ENCODE data around the gene USP11.
"Not testable (repeated sequence)": the region's sequence is repeated elsewhere in the genome, so short reads cannot be mapped to it uniquely, and the experiment has no call there.

Gene USP11

DNA sequence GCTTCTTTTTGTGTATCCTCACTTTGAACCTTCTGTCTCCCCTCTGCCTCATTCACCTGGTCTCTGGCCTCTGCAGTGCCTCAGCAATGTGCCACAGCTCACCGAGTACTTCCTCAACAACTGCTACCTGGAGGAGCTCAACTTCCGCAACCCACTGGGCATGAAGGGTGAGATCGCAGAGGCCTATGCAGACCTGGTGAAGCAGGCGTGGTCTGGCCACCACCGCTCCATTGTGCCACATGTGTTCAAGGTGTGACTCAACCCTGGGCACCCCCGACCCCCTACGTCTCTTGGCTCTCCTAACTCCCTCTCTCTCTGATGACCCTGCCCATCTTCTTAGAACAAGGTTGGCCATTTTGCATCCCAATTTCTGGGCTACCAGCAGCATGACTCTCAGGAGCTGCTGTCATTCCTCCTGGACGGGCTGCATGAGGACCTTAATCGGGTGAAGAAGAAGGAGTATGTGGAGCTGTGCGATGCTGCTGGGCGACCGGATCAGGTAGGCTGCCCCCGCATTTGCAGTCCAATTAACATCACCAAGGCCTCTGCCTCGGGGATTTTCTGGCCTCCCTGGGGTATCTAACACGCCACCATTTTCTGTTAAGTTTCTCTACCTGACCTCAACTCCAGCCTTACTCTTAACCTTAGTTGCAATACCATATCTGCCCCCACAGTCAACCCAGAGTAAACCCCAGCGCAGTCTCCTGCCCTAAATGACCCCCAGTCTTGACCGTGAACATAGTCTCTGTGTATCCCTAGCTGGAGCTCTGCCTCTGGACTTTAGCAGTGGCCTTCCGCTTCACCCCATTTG, 8.6 kb downstream of the USP11 start:
- no peak overlapping the region for H3K4me3 ChIP-seq (ENCODE audit: low read depth, low read length)
- H3K36me3 ChIP-seq (ENCODE audit: control insufficient read depth, insufficient read depth, low read length): peaks cover 63% of the 10 kb centered on the region
- no peaks in the 10 kb centered on the region for H3K27me3 ChIP-seq (ENCODE audit: control insufficient read depth, insufficient read depth, low read length)
- H3K9me3 ChIP-seq (ENCODE audit: control insufficient read depth, insufficient read depth, low read length): no peaks in the 10 kb centered on the region
- no peaks in the 10 kb centered on the region for H3K4me1 ChIP-seq (ENCODE audit: control insufficient read depth, insufficient read depth, low read length)
- H3K9ac ChIP-seq (ENCODE audit: low read depth, low read length): no peak overlapping the region

DNA sequence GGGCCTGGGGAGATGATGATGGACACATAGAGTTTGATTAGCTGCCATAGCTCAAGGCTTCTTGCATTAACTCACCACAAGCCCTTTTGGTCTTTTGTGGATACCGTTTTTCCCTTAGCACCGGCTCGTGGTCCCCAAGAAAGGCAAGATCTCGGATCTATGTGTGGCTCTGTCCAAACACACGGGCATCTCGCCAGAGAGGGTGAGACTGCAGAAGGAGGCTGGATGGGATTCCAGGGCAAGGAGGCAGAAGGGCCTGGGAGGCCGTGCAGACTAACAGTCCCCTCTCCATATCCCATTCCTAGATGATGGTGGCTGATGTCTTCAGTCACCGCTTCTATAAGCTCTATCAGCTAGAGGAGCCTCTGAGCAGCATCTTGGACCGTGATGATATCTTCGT, 9.5 kb downstream of the USP11 start:
- H3K36me3 ChIP-seq (ENCODE audit: control insufficient read depth, insufficient read depth, low read length): peaks cover 64% of the 10 kb centered on the region
- no peaks in the 10 kb centered on the region for H3K9me3 ChIP-seq (ENCODE audit: control insufficient read depth, insufficient read depth, low read length)
- no peak overlapping the region for H3K4me3 ChIP-seq (ENCODE audit: low read depth, low read length)
- H3K4me1 ChIP-seq (ENCODE audit: control insufficient read depth, insufficient read depth, low read length): no peaks in the 10 kb centered on the region
- no peaks in the 10 kb centered on the region for H3K27me3 ChIP-seq (ENCODE audit: control insufficient read depth, insufficient read depth, low read length)
- no peak overlapping the region for H3K9ac ChIP-seq (ENCODE audit: low read depth, low read length)

DNA sequence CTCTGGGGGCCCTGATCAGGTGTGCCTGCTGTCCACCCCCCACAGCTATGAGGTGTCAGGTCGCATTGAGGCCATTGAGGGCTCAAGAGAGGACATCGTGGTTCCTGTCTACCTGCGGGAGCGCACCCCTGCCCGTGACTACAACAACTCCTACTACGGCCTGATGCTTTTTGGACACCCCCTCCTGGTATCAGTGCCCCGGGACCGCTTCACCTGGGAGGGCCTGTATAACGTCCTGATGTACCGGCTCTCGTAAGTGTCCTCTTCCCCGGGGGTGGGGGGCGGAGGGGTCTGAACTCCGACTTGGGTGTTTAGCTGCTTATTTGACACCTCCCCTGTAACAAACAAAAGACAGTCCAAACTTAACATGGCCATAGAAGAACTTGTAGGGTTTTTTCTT, 10.5 kb downstream of the USP11 start:
- no peak overlapping the region for H3K9ac ChIP-seq (ENCODE audit: low read depth, low read length)
- H3K4me3 ChIP-seq (ENCODE audit: low read depth, low read length): no peak overlapping the region
- H3K36me3 ChIP-seq (ENCODE audit: control insufficient read depth, insufficient read depth, low read length): peaks cover 73% of the 10 kb centered on the region

DNA sequence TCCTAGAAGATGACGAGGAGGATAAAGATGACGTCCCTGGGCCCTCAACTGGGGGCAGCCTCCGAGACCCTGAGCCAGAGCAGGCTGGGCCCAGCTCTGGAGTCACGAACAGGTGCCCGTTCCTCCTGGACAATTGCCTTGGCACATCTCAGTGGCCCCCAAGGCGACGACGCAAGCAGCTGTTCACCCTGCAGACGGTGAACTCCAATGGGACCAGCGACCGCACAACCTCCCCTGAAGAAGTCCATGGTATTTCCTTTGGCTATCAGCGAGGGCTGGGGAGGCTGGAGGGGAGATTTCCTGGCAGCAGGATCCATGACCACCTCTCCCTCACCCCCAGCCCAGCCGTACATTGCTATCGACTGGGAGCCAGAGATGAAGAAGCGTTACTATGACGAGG, 11.9 kb downstream of the USP11 start:
- Histone ChIP-seq H3K9ac (ENCODE audit: low read depth, low read length) (no peak overlapping the region), H3K36me3 (ENCODE audit: control insufficient read depth, insufficient read depth, low read length) (peaks cover 67% of the 10 kb centered on the region), H3K4me1 (ENCODE audit: control insufficient read depth, insufficient read depth, low read length) (no peaks in the 10 kb centered on the region), H3K9me3 (ENCODE audit: control insufficient read depth, insufficient read depth, low read length) (no peaks in the 10 kb centered on the region), H3K27me3 (ENCODE audit: control insufficient read depth, insufficient read depth, low read length) (no peaks in the 10 kb centered on the region), H3K4me3 (ENCODE audit: low read depth, low read length) (no peak overlapping the region)

More for the DNA sequence above, 10.5 kb downstream of the USP11 start:
- Histone ChIP-seq H3K27me3 (ENCODE audit: control insufficient read depth, insufficient read depth, low read length) (no peaks in the 10 kb centered on the region), H3K9me3 (ENCODE audit: control insufficient read depth, insufficient read depth, low read length) (no peaks in the 10 kb centered on the region), H3K4me1 (ENCODE audit: control insufficient read depth, insufficient read depth, low read length) (no peaks in the 10 kb centered on the region)

DNA sequence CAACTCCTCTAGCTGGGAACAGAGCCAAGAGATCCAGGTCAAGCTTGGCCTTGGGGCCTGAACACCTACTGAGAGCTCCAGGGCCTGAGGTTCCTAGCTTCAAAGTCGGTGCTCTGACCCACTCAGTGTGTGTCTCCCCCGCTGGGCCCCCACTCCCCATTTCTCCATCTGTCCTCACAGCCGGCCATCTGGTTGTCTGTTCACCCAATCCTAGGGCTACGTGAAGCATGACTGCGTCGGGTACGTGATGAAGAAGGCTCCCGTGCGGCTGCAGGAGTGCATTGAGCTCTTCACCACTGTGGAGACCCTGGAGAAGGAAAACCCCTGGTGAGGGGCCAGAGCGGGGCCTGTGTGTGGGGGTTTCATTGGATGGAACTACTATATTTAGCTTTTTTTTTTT, 12.3 kb downstream of the USP11 start:
- Histone ChIP-seq H3K27me3 (ENCODE audit: control insufficient read depth, insufficient read depth, low read length) (no peaks in the 10 kb centered on the region), H3K4me1 (ENCODE audit: control insufficient read depth, insufficient read depth, low read length) (no peaks in the 10 kb centered on the region), H3K9ac (ENCODE audit: low read depth, low read length) (no peak overlapping the region), H3K4me3 (ENCODE audit: low read depth, low read length) (no peak overlapping the region), H3K36me3 (ENCODE audit: control insufficient read depth, insufficient read depth, low read length) (peaks cover 63% of the 10 kb centered on the region), H3K9me3 (ENCODE audit: control insufficient read depth, insufficient read depth, low read length) (no peaks in the 10 kb centered on the region)

DNA sequence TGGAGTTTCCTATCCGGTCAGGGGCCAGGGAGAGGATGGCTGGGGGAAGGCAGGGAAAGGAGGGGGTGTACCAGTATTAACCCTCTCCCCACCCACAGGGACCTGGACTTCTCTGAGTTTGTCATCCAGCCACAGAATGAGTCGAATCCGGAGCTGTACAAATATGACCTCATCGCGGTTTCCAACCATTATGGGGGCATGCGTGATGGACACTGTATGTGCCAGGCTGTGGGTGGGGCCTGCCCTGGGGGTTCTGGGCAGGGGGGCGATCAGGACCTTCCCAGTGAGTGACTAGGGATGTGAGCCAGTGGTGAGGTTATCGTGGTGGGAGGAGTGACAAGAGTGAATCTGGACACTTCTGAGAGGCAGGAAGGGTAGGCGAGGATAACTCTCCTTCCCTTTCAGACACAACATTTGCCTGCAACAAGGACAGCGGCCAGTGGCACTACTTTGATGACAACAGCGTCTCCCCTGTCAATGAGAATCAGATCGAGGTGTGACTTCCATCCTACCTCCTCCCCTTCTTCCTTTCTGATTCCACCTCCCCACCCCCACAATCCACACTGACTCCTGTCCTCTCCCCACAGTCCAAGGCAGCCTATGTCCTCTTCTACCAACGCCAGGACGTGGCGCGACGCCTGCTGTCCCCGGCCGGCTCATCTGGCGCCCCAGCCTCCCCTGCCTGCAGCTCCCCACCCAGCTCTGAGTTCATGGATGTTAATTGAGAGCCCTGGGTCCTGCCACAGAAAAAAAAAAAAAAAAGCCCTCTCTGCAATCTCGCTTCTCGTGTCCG, 14.6 kb downstream of the USP11 start:
- Histone ChIP-seq H3K4me3 (ENCODE audit: low read depth, low read length) (no peak overlapping the region), H3K9ac (ENCODE audit: low read depth, low read length) (no peak overlapping the region), H3K9me3 (ENCODE audit: control insufficient read depth, insufficient read depth, low read length) (no peaks in the 10 kb centered on the region), H3K4me1 (ENCODE audit: control insufficient read depth, insufficient read depth, low read length) (no peaks in the 10 kb centered on the region), H3K27me3 (ENCODE audit: control insufficient read depth, insufficient read depth, low read length) (no peaks in the 10 kb centered on the region), H3K36me3 (ENCODE audit: control insufficient read depth, insufficient read depth, low read length) (peaks cover 41% of the 10 kb centered on the region)

DNA sequence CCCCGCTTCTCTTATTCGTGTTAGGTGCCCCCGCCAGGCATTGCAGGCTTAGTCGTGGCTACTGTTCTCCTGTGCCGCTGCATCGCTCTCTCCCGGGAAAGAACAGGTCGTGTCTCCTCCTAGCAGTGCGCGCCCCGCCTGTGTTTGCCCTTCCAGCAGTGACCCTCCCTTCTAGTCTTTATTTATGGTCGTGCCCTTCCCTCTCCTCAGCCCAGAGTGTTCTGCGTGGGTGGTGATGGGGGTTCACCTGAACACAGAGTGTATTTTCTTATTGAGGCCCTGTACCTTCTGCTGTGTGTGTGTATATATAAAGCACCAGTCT, 15.2 kb downstream of the USP11 start:
- no peak overlapping the region for H3K9ac ChIP-seq (ENCODE audit: low read depth, low read length)
- H3K36me3 ChIP-seq (ENCODE audit: control insufficient read depth, insufficient read depth, low read length): peaks cover 37% of the 10 kb centered on the region
- no peak overlapping the region for H3K4me3 ChIP-seq (ENCODE audit: low read depth, low read length)
- no peaks in the 10 kb centered on the region for H3K9me3 ChIP-seq (ENCODE audit: control insufficient read depth, insufficient read depth, low read length)
- H3K27me3 ChIP-seq (ENCODE audit: control insufficient read depth, insufficient read depth, low read length): no peaks in the 10 kb centered on the region
- no peaks in the 10 kb centered on the region for H3K4me1 ChIP-seq (ENCODE audit: control insufficient read depth, insufficient read depth, low read length)

DNA sequence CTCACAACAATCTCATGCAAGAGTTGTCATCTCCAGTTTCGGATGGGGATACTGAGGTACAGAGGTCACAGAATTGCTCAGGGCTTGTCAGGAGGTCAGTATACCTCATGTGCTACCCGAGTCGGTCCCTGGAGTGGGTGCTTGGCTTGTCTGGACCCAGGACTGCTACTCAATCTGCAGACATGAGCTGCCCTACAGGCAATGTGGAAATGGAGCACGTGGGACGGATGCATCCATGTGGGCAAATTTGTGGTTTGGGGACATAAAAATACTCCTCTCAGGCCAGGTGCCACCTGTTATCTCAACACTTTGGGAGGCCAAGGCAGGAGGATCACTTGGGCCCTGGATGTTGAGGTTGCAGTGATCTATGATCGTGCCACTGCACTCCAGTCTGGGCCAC, 15.8 kb downstream of the USP11 start:
- Histone ChIP-seq H3K4me1 (ENCODE audit: control insufficient read depth, insufficient read depth, low read length) (no peaks in the 10 kb centered on the region), H3K9ac (ENCODE audit: low read depth, low read length) (no peak overlapping the region), H3K36me3 (ENCODE audit: control insufficient read depth, insufficient read depth, low read length) (peaks cover 33% of the 10 kb centered on the region), H3K27me3 (ENCODE audit: control insufficient read depth, insufficient read depth, low read length) (no peaks in the 10 kb centered on the region), H3K9me3 (ENCODE audit: control insufficient read depth, insufficient read depth, low read length) (no peaks in the 10 kb centered on the region), H3K4me3 (ENCODE audit: low read depth, low read length) (no peak overlapping the region)

DNA sequence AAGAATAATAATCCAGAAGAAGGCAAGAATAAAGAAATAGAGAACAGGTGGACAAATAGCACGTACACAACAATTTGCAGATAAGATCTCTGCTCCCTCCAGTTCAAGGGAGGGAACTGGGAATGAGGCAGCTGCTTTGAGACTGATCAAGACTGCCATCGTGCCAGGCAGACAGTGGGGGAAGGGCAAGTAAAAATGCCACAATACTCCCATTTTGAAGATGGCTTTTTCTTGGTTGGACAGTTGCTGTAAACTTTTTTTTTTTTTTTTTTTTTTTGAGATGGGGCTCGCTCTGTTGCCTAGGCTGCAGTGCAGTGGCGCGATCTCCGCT, 17.2 kb downstream of the USP11 start:
- H3K9ac ChIP-seq (ENCODE audit: low read depth, low read length): no peak overlapping the region
- H3K4me1 ChIP-seq (ENCODE audit: control insufficient read depth, insufficient read depth, low read length): no peaks in the 10 kb centered on the region
- H3K9me3 ChIP-seq (ENCODE audit: control insufficient read depth, insufficient read depth, low read length): no peaks in the 10 kb centered on the region
- H3K36me3 ChIP-seq (ENCODE audit: control insufficient read depth, insufficient read depth, low read length): peaks cover 23% of the 10 kb centered on the region
- H3K27me3 ChIP-seq (ENCODE audit: control insufficient read depth, insufficient read depth, low read length): no peaks in the 10 kb centered on the region
- H3K4me3 ChIP-seq (ENCODE audit: low read depth, low read length): no peak overlapping the region

DNA sequence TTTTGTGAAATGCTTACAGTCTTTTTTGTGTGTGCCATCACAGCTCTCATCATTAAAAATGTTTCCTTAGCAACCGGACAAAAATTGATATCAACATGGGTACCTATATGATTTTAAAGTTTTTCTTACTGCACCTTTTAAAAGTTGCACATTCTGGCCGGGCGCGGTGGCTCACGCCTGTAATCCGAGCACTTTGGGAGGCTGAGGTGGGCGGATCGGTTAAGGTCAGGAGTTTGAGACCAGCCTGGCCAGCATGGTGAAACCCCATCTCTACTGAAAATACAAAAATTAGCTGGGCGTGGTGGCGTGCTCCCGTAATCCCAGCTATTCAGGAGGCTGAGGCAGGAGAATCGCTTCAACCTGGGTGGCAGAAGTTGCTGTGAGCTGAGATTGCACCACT, 24.8 kb downstream of the USP11 start:
- not testable (repeated sequence) for H3K27me3 ChIP-seq (ENCODE audit: control insufficient read depth, insufficient read depth, low read length)

DNA sequence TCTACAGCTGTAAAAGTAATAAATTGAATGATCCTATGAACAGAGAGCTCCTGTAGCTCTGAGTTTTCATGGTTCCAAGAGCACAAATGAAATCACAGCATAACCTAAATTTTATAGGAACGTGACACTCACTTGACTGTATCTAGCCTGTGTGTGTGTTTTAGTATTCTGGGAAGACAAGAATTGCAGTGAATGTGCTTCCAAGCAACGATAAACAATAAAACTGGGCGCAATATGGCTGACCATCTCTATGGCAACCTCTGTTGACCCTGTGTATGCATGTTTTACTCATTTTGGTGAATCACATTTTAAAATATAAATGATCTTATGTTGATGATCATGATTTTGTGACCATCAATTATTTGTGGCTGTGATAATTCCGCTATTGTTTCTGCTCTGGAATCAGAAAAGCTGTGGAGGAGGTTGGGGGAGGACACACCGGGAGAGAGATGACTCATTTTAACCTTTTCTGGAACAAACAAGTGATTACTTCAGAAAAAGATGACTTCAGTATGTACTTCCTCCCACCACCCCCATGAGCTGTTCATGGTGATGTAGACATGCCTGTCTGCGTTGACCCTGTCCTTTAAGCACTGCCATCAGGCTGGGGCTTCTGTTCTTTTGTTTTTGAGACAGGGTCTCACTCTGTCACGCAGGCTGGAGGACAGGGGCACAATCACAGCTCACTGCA, 31.8 kb downstream of the USP11 start:
- no peaks in the 10 kb centered on the region for H3K36me3 ChIP-seq (ENCODE audit: control insufficient read depth, insufficient read depth, low read length)
- no peaks in the 10 kb centered on the region for H3K9me3 ChIP-seq (ENCODE audit: control insufficient read depth, insufficient read depth, low read length)
- no peak overlapping the region for H3K9ac ChIP-seq (ENCODE audit: low read depth, low read length)
- no peaks in the 10 kb centered on the region for H3K27me3 ChIP-seq (ENCODE audit: control insufficient read depth, insufficient read depth, low read length)
- no peak overlapping the region for H3K4me3 ChIP-seq (ENCODE audit: low read depth, low read length)
- H3K4me1 ChIP-seq (ENCODE audit: control insufficient read depth, insufficient read depth, low read length): no peaks in the 10 kb centered on the region

More for the DNA sequence above, 24.8 kb downstream of the USP11 start:
- H3K9ac ChIP-seq (ENCODE audit: low read depth, low read length); H3K36me3 ChIP-seq (ENCODE audit: control insufficient read depth, insufficient read depth, low read length); H3K9me3 ChIP-seq (ENCODE audit: control insufficient read depth, insufficient read depth, low read length); H3K4me3 ChIP-seq (ENCODE audit: low read depth, low read length); H3K4me1 ChIP-seq (ENCODE audit: control insufficient read depth, insufficient read depth, low read length): not testable (repeated sequence)

DNA sequence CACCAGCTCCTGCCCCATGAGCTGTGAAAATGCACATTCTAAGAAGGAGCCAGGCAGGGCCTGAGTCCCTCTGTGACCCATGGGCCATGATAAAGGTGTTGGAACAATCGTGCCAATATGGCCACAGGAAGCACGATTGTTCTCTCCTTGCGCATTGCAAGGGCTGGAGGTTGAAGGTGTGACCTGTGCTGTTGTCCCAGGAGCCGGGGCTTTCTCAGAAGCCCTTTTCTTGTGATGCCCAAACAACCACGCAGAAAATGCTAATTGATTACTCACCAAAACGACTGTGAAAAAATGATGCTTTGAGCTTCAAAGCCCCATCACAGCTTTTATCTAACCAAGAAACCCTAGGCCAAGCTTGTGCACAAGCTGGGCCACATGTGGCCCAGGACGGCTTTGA, 33.8 kb downstream of the USP11 start:
- H3K36me3 ChIP-seq (ENCODE audit: control insufficient read depth, insufficient read depth, low read length): no peaks in the 10 kb centered on the region
- H3K4me3 ChIP-seq (ENCODE audit: low read depth, low read length): no peak overlapping the region
- no peaks in the 10 kb centered on the region for H3K27me3 ChIP-seq (ENCODE audit: control insufficient read depth, insufficient read depth, low read length)
- no peaks in the 10 kb centered on the region for H3K9me3 ChIP-seq (ENCODE audit: control insufficient read depth, insufficient read depth, low read length)
- H3K4me1 ChIP-seq (ENCODE audit: control insufficient read depth, insufficient read depth, low read length): no peaks in the 10 kb centered on the region
- no peak overlapping the region for H3K9ac ChIP-seq (ENCODE audit: low read depth, low read length)
